ENCODE measurements around the gene DPPA5. TPM values are rescaled to one million over a fixed set of nuclear protein-coding genes. Genes with fewer than 3 reads are reported as not detected.
A peak's percentile ranks its signal among the peaks of the same experiment; 100 is the strongest.

The DPPA5 gene
- total and polyA plus RNA-seq, 9 of the 15 experiments (the other 6 are each of a cell fraction or from before 2014, with no cell fraction given), result not detected

- TF ChIP-seq PTRF (tag; IDR thresholded peaks at IDR 0.05) (no peak), RBM14 (IDR thresholded peaks at IDR 0.05; ENCODE audit: borderline replicate concordance, insufficient read depth, low read depth, low read length) (no peak), TEAD2 (tag; IDR thresholded peaks at IDR 0.05) (no peak), BRF1 (IDR thresholded peaks at IDR 0.05; ENCODE audit: borderline replicate concordance, extremely low read depth, insufficient read length) (no peak), PREB (CRISPR knock-in tag; IDR thresholded peaks at IDR 0.05) (peak; percentile 97), TOE1 (IDR thresholded peaks at IDR 0.05; ENCODE audit: borderline replicate concordance) (peak; percentile 68; the same call in 1 of the 2 replicates), TOE1 (CRISPR knock-in tag; IDR thresholded peaks at IDR 0.05; ENCODE audit: borderline replicate concordance, low read depth) (no peak), ARID3A (IDR thresholded peaks at IDR 0.05; ENCODE audit: borderline replicate concordance, low read depth, low read length) (no peak), CEBPG (CRISPR knock-in tag; IDR thresholded peaks at IDR 0.05) (no peak), CEBPG (tag; conservative IDR thresholded peaks at IDR 0.05 in 1 of 2, IDR thresholded peaks at IDR 0.05 in 1 of 2) (no peak), ARID2 (IDR thresholded peaks at IDR 0.05) (0 out of 2 replicates have a peak, but pooled peaks have one; percentile 20), PHF20 (IDR thresholded peaks at IDR 0.05; ENCODE audit: partially characterized antibody) (no peak), ZNF140 (CRISPR knock-in tag; IDR thresholded peaks at IDR 0.05) (no peak), PHF21A (IDR thresholded peaks at IDR 0.05; ENCODE audit: borderline replicate concordance, low read depth) (no peak), ZNF212 (CRISPR knock-in tag; IDR thresholded peaks at IDR 0.05) (no peak), SETDB1 (IDR thresholded peaks at IDR 0.05; ENCODE audit: low read length) (no peak), MTF1 (CRISPR knock-in tag; IDR thresholded peaks at IDR 0.05; ENCODE audit: borderline replicate concordance) (no peak), ZNF449 (CRISPR knock-in tag; IDR thresholded peaks at IDR 0.05) (no peak), CBX3 (IDR thresholded peaks at IDR 0.05; ENCODE audit: borderline replicate concordance in 1 of 2, low read length in 2 of 2) (no peak; a peak in 1 of 3 replicates), ZNF785 (CRISPR knock-in tag; IDR thresholded peaks at IDR 0.05) (no peak), NKRF (IDR thresholded peaks at IDR 0.05; ENCODE audit: borderline replicate concordance) (no peak), TCF3 (CRISPR knock-in tag; IDR thresholded peaks at IDR 0.05) (0 out of 2 replicates have a peak, but pooled peaks have one; percentile 32), ZNF134 (CRISPR knock-in tag; conservative IDR thresholded peaks at IDR 0.05) (no peak)
These were observed 34.9 kb upstream of the DPPA5 start (continued) for GRCh38 chr6:73388800-73389512.

Measured in K562 (cell line).